ENCODE results near the gene DPP4.
"Not testable (repeated sequence)": the region's sequence is repeated elsewhere in the genome, so short reads cannot be mapped to it uniquely, and the experiment has no call there.

Gene DPP4

DNA sequence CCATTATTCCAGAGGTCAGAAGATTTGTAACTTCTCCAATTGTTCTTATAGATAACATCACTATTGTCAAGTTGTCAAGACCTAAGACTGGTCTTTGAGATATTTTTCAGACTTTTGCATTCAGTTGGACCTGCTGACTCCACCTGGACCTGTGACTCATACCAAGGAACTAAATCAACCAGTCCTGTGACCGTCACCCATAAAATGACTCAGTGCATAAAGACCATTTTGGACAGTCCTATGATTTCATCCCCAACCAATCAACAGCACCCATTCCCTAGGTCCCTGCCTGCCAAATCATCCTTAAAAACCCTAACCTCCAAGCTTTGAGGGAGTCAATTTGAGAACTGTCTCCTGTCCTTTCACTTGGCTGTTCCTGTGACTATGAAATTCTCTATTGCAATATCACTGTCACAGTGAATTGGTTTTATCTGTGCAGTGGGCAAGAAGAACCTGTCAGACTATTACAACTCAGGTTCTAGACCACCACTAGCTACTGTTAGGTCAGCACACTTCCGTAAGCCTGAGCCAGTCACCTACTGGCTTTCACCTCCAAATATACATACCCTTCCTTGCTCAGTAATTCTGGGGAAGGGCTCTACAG lies 17.1 kb downstream of the DPP4 start:
- ChIA-PET CTCF (no interaction called here), POLR2A (no interaction called here)
- no peak for DNase-seq (ENCODE audit: extremely low spot score)
- TF ChIP-seq, protein P1, sequence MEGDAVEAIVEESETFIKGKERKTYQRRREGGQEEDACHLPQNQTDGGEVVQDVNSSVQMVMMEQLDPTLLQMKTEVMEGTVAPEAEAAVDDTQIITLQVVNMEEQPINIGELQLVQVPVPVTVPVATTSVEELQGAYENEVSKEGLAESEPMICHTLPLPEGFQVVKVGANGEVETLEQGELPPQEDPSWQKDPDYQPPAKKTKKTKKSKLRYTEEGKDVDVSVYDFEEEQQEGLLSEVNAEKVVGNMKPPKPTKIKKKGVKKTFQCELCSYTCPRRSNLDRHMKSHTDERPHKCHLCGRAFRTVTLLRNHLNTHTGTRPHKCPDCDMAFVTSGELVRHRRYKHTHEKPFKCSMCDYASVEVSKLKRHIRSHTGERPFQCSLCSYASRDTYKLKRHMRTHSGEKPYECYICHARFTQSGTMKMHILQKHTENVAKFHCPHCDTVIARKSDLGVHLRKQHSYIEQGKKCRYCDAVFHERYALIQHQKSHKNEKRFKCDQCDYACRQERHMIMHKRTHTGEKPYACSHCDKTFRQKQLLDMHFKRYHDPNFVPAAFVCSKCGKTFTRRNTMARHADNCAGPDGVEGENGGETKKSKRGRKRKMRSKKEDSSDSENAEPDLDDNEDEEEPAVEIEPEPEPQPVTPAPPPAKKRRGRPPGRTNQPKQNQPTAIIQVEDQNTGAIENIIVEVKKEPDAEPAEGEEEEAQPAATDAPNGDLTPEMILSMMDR (IDR thresholded peaks at IDR 0.05; ENCODE audit: control extremely low read depth, extremely low read depth, low read depth, missing control alignments), result no peak

DNA sequence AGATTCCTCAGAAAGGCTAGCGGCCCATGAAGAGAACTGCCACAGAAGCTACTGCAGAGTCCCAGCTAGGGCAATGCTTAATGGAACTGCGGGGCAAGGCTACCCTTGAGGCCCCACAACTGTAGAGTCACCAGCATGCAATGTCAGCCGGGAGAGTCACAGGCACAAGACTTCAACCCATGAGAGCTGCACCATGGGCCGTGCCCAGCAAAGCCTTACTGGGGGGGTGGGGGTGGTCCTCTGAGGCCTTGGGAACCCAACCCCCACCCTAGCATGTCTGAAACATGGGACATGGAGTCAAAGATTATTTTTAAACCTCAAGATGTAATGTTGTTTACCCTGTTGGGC lies 20.2 kb downstream of the DPP4 start:
- ChIA-PET CTCF (no interaction called here), POLR2A (no interaction called here)
- TF ChIP-seq, protein P1 (IDR thresholded peaks at IDR 0.05; ENCODE audit: control extremely low read depth, extremely low read depth, low read depth, missing control alignments), result no peak
- no peak for DNase-seq (ENCODE audit: extremely low spot score)

DNA sequence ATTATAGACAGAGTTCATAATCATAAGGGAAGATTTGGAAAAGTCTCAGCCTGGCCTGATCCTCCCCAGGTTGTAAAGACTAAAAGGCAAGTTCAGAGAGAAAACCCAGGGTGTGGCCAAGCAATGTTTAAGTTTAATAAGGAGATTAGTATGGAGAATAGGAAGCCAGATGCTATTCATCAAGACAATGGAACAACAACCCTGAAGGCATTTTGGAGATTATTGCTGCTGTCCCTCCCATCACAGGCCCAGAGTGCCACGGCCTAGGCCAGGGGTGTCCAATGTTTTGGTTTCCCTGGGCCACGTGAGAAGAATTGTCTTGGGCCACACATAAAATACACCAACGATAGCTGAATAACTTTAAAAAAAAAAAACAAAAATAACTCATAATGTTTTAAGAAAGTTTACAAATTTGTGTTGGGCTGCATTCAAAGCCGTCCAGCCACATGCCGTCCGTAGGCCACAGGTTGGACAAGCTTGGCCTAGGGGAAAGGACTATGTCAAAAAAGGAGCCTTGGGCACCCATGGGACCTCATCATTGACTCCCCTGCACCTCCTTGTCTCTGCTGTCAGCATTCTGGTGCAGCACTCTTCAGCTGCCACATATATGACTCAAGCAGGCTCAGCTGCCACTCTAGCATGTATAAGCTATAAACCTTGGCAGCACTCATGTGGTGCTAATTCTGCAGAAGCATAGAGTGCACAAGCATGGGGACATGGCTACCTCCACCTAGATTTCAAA lies 20.8 kb downstream of the DPP4 start:
- DNase-seq (ENCODE audit: extremely low spot score), result no peak
- ChIA-PET CTCF (no interaction called here), POLR2A (no interaction called here)
- TF ChIP-seq, protein P1 (IDR thresholded peaks at IDR 0.05; ENCODE audit: control extremely low read depth, extremely low read depth, low read depth, missing control alignments), result no peak

DNA sequence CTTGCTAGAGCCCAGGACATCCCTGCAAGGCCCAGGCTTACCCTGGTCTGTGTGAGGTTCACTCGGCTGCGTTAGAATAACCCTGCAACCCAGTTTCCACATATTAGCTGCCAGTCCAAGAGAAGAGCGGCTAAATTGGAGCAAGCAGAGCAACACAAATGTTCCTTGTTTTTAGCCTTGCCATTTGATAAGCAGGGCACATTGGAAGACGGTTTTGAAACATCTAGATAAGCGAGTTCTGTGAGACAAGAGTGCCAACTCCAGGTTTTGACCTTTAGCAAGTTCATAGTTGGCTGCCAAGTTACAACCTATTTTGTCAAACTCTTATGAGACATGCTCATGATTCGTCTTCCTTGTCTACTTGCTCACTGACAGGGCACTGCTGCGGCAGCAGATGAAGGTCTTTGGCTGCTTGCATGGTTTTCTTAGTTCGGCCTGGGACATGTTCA lies 23.5 kb downstream of the DPP4 start:
- ChIA-PET POLR2A (no interaction called here), CTCF (interaction anchor here (1.3 kb wide), 1 partner anchor 9 kb away, joined by 3 read pairs; no protein-coding TSS in a partner anchor)
- DNase-seq (ENCODE audit: extremely low spot score), result no peak
- TF ChIP-seq, protein P1 (IDR thresholded peaks at IDR 0.05; ENCODE audit: control extremely low read depth, extremely low read depth, low read depth, missing control alignments), result no peak

DNA sequence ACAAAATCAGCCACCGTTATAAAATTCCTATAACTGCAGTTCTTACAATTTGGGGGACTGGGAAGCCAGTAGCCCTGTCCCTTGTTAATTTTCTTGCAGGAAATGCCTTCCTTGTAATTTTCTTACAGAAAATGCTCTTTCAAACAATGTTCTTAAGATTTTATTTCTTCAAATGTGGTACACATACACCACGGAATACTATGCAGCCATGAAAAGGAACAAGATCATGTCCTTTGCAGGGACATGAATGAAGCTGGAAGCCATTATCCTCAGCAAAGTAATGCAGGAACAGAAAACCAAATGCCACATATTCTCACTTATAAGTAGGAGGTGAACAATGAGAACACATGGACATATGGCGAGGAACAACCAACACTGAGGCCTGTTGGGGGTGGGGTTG lies 24.9 kb downstream of the DPP4 start:
- DNase-seq (ENCODE audit: extremely low spot score); POLR2A ChIA-PET: not testable (repeated sequence)
- CTCF ChIA-PET, result interaction anchor here (1.3 kb wide), 1 partner anchor 7 kb away, joined by 3 read pairs; no protein-coding TSS in a partner anchor

DNA sequence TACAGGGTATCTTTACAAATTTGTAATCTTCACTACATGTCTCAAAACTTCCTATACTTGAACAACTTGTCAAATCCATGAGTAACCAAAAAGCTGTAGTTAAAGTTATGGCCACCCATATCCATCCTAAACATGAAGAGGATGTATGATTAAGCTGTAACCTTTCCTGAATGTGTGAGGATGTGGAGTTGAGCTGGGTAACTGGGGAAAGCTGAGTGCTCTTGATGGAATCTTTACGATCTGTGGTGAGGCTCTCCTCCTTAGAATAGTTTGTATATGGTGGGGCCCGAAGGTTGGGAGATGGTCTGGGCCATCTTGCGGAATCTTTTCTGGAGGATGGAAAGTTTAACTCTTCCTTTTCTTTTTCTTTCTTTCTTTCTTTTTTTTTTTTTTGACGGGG lies 29.4 kb downstream of the DPP4 start:
- CTCF ChIA-PET, result interaction anchor here (0.8 kb wide), 3 partner anchors 9 to 78 kb away, joined by 3 to 4 read pairs (median 3); no protein-coding TSS in a partner anchor
- DNase-seq (ENCODE audit: extremely low spot score), result no peak
- POLR2A ChIA-PET, result no interaction called here
- TF ChIP-seq, protein P1 (IDR thresholded peaks at IDR 0.05; ENCODE audit: control extremely low read depth, extremely low read depth, low read depth, missing control alignments), result no peak

DNA sequence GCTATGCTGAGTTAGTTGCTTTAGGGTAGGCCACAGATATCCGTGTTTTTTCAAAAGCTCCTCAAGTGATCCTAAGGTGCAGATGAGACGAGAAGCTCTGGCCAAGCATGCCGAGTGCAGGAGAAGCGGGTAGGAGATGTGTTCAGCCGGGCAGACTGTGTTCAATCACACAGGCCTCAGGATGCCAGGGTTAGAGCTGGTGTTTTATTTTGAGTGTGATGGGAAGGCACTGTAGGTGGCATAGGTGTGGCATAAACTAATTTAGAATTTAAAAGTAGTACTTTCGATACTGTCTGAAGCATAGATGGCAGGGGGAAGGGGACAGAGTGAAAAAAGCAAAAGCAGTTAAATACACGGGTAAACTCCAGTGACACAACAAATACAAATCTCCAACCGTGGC lies 30.9 kb downstream of the DPP4 start:
- ChIA-PET POLR2A (no interaction called here), CTCF (interaction anchor here (1.1 to 1.5 kb wide), 2 partner anchors 17 to 30 kb away, joined by 3 to 7 read pairs; partner anchors contain the start of gene DPP4)
- TF ChIP-seq, protein P1 (IDR thresholded peaks at IDR 0.05; ENCODE audit: control extremely low read depth, extremely low read depth, low read depth, missing control alignments), result no peak
- no peak for DNase-seq (ENCODE audit: extremely low spot score)

Data from GM10248 (cell line).